ENCODE data around the gene RBM18. TPM values are rescaled to one million over a fixed set of nuclear protein-coding genes. Genes with fewer than 3 reads are reported as not detected.
A peak's percentile ranks its signal among the peaks of the same experiment; 100 is the strongest.

Gene RBM18, protein sequence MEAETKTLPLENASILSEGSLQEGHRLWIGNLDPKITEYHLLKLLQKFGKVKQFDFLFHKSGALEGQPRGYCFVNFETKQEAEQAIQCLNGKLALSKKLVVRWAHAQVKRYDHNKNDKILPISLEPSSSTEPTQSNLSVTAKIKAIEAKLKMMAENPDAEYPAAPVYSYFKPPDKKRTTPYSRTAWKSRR
- 10 to 100 TPM; 15.7 to 18.1 TPM for total RNA-seq
- long read RNA-seq, full-length matches to known transcripts, result 53 of 62 reads
- long read RNA-seq, partial matches to known transcripts, result 0 of 62 reads
- long read RNA-seq, other reads (novel, unspliced or antisense), result 9 of 62 reads

DNA sequence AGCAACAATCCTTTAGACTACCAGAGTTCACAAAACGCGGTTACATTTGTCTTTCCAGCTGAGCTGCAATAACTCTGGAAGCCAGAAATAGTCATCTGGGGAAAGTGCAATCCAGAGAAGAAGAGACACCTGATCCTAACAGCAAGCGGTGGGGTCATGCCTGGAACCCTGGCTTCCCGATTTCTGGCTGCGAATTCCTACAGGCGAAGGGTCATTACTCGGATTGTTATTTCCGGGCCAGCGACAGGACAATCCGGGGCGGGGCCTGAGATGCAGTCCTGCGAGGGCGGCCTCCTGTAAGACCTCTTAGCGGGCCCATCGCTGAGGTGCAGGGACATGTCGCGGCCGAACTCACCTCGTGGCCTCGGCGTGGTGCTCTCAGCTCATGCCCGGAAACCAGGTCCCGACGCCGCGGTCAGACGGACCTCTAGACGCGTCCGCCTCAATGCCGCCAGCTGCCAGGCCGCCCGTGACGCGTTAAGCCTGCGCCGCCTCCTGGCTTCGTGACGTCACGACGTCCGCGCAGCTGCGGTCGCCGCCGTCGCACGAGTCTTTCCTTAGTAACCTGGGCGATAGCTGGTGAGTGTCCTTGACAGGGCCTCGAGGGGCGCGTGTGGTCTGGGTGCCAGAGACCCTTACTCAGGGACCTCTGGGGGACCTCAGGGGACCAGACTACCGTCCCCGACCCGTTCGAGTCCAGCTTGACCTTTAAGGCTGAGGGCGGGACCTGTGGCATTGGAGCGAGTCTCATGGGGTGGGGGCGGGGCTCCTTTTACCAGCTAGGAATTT is at the start of gene RBM18, which contains the start of gene MRRF:
RBM18 (minus strand) TSS at position 481 of the 789 bp plus-strand sequence. CDS start 3,348 bp downstream, outside the sequence.
MRRF (plus strand) TSS at position 523 of the 789 bp plus-strand sequence. CDS start 6,010 bp downstream, outside the sequence.
- peak; percentile 86 to 94 for DNase-seq
- intact Hi-C loops (cut with DNase I, micrococcal nuclease), result no loop called here
- peak; percentile 91 for ATAC-seq

DNA sequence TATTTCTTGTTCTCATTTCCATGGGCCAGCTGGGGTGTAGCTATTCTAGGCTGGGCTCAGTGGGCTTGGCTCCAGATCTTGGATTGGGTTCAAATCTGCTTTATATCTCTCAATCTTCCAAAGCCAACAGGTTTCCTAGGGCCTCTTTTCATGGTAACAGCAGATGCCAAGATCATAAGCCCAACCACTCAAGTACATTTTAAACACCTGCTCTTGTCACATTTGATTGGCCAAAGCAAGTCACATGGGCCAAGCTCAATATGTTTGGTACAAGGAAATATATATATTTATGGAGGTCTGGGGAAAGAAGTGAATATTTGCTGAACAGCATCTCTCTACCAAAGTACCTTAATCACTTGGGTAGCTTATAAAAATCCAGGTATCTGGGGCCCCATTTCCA is 49.5 kb upstream of the RBM18 start:
- ATAC-seq, result no peak
- no peak for DNase-seq
- intact Hi-C loops (cut with DNase I, micrococcal nuclease), result no loop called here

DNA sequence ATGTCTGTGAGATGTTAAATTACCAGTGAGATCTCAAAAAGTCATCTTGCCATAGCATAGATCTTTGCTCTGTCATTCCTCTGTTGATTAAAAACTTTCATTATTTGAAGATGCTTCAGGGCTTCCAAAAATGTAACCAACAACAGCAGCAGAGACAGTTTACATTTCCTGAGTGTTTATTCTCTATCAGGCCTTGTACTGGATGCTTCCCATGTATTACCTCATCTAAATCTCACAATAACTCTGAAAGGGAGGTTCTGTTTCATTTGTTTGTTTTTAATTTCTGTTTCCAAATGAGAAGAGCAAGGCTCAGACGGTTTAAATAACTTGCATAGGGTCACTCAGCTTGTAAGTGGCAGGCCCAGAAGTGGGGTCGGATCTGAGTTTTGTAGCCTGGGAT is 45.2 kb upstream of the RBM18 start:
- intact Hi-C loops (cut with DNase I, micrococcal nuclease), result no loop called here
- ATAC-seq, result no peak
- DNase-seq, result no peak

DNA sequence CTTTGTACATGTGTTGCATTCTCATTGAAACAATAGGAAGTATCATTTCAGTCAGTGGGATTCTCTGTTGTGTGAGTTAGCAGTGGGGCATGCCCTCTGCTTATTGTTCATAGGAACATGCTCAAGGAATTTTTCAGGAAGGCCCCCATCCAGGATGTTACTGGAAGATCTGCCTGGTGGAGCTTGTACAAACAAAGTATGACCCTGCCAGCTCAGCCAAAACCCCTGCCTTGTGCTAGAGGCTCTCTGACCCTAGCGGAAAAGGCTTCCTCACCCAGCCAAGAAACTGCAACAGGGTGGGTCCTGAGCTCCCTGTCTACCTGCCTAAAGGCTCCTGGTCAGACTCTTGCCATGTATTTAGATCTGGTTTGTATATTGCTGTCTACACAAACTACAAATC is 43.3 kb upstream of the RBM18 start:
- intact Hi-C loops (cut with DNase I, micrococcal nuclease), result no loop called here
- DNase-seq, result no peak
- ATAC-seq, result no peak

DNA sequence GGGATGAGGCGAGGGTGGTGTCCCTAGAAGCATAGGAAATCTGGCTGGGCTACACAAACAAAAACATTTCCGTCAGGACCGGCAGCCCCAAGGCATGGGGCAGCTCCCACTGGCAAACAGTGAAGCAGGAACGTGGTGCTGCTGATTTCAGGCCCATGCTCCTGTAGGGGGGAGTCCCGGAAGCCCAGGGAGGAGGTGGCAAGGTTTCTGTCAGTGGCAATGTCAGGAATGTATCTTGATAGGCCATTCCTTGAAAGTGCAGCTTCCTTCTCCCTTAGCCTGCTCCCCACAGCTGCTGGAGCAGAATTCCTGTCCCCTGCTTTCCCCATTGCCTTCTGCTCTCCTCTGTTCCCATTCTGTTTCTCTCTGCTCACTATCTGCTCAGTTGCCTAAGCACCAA is 42.4 kb upstream of the RBM18 start:
- ATAC-seq (no peak), DNase-seq (no peak)
- intact Hi-C loops (cut with DNase I, micrococcal nuclease), result no loop called here

DNA sequence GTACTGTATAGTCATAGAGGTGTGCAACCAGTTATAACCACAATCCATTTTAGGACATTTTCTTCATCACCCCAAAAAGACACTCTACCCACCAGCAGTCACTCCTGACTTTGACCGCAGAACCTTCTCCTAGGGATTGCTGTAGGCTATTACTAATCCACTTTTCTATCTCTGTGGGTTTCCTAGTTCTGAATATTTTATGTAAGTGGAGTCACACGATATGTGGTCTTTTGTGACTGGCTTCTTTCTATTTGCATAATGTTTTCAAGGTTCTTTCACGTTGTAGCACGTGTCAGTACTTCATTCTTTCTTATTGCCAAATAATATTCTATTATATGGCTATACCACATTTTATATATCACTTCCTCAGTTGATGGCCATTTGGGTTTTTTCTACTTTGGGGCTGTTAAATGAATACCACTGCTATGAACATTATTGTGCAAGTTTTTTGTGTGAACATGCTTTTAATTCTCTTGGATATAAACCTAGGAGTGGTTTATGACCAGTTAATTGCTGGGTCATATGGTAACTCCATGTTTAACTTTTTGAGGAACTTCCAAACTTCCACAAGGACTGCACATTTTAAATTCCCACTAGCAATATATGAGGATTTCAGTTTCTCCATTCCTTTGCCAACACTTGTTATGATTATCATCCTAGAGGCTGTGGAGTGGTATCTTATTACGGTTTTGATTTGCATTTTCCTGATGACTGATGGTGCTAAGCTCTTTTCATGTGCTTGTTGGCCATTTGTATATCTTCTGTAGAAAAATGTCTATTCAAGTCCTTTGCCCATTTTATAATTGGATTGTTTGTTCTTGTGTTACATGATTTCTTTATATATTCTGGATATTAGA is 37.8 kb upstream of the RBM18 start:
- ATAC-seq, result peak; percentile 73
- intact Hi-C loops (cut with DNase I, micrococcal nuclease), result no loop called here
- no peak for DNase-seq

DNA sequence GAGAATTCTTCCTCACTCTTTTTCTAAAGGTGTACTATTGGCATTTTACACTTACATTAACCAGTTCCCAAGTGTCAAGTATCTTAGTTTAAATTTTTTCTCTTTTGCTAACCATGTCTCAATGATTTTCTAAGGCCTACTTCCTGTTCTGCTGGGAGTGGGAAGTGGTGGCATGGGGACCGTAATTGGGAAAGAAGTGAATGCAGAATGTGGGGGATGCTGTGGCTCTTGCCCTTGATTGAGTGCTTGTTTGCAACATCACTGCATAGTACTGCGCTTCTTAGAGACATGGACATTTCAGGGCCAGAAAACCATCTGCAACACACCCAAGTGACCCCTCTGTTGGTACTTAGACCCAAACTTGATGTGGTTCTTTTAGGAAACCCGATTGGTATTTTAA is 32.9 kb upstream of the RBM18 start:
- DNase-seq (no peak), ATAC-seq (no peak)
- intact Hi-C loops (cut with DNase I, micrococcal nuclease), result no loop called here

DNA sequence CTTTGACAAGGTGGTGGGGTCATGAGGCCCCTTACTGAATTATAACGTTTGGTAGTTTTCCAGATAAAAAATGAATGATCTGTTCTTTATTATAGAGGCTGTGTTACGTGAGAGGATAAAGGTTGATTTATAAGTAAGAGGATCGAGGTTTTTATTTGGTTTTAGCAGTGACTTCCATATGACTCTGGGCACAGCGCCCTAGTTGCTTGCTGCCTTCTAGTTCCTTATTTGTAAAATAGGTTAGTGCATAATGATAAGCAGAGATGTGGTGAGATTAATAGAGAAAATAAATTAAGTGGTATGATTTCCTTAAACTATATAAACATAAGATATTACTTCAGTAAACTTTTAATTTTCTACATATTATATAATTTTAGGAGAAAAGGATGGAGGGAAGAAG is 29.9 kb upstream of the RBM18 start:
- intact Hi-C loops (cut with DNase I, micrococcal nuclease), result no loop called here
- DNase-seq, result no peak
- ATAC-seq, result no peak

DNA sequence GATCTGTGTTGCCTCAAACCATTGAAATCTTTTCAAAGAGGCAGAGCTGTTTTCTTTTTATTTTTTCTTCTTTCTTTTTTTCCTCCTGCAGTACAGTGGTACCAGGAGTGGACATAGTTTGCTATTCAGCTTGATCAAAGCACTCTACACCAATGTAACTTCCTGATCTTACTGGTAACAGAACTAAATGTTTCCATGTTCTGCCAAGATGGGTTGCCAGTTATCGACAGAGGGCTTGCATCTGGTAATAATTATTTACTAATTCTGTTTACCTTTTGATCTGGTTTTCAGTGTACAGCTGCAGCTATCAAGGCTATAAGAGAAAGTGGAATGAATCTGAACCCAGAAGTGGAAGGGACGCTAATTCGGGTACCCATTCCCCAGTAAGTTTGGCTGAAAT is 26.8 kb upstream of the RBM18 start:
- no peak for DNase-seq
- no peak for ATAC-seq
- intact Hi-C loops (cut with DNase I, micrococcal nuclease), result no loop called here

DNA sequence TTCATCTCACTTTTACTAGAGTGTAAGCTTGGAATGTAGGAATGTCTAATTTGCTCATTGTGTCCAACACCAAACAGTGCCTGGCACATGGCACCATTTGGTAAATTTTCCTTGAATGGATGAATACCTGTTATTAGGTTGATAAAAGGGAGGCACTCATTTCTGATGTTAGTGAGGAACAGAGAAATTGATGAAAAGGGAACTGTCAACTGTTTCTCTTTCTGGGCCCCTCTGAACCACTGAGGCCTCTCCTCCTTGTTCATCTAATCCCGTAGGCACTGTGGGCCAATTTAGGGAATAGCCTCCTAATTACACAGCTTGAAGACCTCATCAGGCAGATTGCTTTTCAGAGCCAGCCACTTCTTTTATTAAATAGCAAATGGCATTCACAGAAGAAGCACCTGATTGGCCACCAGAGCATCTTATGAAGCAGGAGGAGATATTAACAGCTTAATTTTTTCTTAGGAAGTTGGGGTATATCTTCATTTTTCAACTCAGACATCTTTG is 22.6 kb upstream of the RBM18 start:
- intact Hi-C loops (cut with DNase I, micrococcal nuclease), result no loop called here
- DNase-seq (no peak), ATAC-seq (no peak)

DNA sequence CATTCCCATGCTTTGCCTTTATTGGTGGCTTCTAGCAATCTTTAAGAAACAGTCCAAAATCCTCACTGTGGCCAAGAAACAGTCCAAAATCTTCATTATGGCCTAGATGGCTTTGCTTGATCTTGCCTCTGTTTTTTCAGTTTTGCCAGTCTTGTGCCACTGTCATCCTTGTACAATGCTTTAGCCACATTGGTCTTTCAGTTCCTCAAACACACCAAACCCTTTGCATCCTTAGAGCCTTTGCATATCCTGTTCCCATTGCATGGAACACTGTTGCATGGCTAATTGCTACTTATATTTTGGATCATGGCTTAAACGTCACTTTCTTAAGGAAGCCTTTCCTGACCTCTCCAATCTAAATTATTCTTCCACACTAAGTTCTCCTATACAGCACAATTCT is 22.1 kb upstream of the RBM18 start:
- intact Hi-C loops (cut with DNase I, micrococcal nuclease), result no loop called here
- DNase-seq (no peak), ATAC-seq (no peak)

DNA sequence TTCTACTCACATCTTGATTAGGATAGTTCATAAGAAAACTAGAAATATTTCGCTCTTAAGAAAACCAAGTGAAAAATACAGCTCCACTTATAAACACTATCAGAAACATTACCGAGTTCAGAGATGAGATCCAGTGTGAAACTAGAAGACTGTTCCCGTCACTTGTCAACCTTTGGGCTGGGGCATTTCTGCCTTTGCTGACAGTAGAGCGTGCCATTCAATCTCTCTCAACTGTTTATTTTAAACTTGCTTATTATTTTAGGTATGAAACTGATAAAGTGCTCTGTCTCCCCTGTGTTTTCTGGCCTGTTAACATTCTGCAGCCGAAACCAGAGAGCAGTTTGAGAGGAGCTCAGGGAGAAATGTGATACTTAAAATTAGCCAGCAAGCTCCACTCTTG is 16.7 kb upstream of the RBM18 start:
- DNase-seq, result no peak
- no peak for ATAC-seq
- intact Hi-C loops (cut with DNase I, micrococcal nuclease), result no loop called here

DNA sequence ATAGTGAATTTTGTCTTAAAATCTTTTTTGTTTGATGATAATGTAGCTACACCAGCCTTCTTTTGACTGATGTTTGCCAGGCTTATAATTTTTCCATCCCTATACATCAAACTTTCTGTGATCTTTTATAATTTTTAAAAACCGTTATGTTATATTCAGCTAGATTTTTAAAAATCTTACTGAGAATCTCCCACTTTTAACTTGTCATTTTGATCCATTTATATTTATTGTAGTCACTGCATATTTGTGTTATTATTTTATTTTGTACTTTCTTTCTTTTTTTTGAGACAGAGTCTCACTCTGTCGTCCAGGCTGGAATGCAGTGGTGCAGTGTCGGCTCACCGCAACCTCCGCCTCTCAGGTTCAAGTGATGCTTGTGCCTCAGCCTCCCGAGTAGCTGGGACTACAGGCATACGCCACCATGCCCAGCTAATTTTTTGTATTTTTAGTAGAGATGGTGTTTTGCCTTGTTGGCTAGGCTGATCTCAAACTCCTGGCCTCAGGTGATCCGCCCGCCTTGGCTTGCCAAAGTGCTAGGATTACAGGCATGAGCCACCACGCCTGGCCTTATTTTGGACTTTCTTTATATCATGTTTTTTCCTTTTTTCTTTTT is 12.8 kb upstream of the RBM18 start:
- no peak for DNase-seq
- ATAC-seq, result no peak
- intact Hi-C loops (cut with DNase I, micrococcal nuclease), result no loop called here

DNA sequence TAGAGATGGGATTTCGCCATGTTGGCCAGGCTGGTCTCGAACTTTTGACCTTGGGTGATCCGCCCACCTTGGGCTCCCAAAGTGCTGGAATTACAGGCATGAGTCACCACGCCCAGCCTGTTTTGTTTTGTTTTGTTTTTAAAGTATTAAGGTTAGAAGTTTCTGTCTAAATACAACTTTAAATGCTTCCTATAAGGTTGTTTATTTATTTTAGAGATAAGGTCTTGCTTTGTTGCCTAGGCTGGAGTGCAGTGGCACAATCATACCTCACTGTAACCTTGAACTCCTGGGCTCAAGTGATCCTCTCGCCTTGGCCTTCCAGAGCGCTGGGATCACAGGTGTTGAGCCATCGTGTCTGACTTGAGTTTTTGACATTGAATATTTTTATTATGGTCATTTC is 11.5 kb upstream of the RBM18 start:
- intact Hi-C loops (cut with DNase I, micrococcal nuclease), result no loop called here
- ATAC-seq, result no peak

DNA sequence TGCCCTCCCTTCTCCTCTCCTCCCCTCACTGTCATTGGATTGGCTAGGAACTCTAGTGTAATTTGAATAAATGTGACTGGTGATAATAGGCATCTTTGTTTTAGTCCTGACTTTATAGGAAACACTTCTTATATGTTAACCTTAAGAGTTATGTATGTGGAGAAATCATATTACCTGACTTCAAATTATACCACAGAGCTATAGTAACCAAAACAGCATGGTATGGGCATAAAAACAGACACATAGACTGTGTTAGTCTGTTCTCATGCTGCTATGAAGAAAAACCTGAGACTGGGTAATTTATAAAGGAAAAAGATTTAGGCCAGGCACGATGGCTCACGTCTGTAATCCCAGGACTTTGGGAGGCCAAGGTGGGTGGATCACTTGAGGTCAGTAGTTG is 9.4 kb upstream of the RBM18 start:
- intact Hi-C loops (cut with DNase I, micrococcal nuclease), result no loop called here
- no peak for DNase-seq
- no peak for ATAC-seq

More for the DNA sequence above, 11.5 kb upstream of the RBM18 start:
- no peak for DNase-seq

DNA sequence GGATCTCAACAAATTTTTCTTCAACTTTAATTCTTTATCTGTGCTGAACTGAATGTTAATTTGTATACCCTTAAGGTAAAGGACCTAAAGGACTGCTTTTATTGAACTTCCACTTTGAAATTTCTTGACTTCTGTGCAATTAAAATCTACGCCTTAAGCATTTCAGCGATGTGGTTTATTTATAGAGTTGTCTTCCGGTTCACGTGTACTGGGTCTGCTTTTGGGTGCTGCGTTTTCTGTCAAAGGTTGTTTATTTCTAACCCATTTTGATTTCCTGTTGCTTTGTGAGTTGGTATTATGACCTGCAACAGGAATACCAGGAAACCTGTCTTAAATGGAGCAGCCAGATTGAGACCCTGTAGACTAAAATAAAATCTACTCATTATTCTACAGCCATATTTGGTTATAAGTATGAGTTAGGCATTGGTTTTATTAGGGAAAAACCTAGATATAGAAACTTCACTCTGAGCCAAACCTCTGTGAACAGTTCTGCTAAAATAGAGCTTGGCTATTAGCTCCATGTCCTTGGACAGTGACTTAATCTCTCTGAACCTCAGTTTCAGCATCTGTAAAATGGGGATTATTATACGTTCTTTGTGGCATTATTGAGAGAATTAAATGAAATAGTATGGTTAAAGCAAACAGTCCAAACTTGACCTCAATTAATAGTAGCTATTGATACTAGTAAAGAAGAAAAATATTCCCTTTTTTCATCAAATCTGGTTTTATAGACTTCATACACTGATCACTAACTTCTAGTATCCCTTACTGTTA is 3.6 kb upstream of the RBM18 start:
- DNase-seq (no peak), ATAC-seq (no peak)
- intact Hi-C loops (cut with DNase I, micrococcal nuclease), result no loop called here

DNA sequence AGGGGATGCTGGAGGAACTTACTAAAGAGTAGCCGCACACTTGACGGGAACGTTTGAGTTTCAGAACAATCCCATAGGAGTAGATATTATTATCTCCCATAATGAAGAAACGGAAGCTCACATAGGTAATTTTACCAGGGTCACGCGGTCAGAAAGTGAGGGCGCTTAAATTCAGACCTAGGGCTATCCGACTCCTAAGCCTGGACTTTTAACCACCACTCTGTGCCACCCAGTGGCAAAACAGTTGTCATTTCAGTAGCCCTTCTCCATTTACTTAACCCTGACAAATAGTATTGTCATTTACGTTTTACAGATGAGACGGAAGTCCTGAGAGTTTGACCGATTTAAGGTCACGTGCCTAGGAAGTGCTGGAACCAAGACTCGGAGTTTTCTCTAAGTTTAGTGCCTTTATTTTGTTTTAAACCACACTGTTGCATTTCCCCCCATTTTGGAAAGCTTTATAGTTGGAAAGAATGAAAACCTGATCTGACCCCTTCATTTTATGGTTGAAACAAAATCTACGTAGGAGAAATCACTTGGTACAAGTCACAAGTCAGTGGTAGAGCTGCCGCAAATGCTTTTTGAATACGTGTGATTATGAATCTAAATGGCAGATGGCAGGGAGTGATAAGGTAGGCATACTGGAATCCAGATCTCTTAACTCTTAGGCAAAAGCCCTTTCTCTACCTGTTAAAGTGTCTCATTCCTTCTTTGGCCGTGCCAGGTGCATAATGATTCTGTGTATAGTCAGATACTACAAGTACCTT is 692 bp upstream of the RBM18 start:
- intact Hi-C loops (cut with DNase I, micrococcal nuclease), result no loop called here
- no peak for DNase-seq
- ATAC-seq, result peak; percentile 58

Data from left colon (tissue), 2 donors.